Measurements from ENCODE around the gene ROS1.
"Not testable (repeated sequence)": the region's sequence is repeated elsewhere in the genome, so short reads cannot be mapped to it uniquely, and the experiment has no call there.

The ROS1 gene

DNA sequence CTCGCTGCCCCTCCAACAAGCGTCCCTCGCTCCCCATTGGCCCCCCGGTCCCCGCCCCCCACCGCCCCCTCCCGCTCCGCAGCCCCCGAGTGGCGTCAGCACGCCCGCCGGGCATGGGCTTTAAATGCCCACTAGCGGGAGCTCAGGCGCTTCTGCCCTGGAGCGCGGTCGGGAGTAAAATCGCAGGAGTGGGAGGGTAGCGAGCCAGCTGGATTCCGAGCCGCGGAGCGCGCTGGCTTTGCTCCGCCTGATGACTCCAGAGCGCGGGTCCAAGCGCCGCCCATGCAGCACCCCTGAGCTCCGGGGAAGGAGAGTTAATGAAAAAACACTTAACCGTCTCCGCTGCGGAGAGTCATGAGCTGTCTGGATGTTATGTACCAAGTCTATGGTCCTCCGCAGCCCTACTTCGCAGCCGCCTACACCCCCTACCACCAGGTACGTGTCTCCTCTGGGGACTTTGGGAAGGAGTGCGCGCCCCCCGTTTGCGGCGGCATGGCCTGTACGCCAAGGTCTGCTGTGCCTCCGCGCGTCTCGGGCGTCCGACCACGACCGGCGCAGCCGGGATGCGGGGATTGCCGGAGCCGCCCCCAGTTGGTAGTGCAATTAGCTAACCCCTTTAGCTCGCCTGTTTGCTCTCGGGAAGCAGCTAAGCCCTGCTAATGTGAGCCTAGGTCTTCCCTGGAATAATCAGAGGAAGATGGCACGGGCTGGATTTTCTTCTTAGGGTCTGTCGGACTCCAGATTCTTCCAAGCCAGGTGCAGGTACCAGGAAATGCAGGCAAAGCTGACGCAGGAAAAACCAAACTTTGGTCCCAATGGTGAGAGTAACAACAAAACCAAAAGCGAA is 160.1 kb downstream of the ROS1 start, which contains the start of gene VGLL2:
Gene VGLL2, plus strand, starts transcription at position 149 of the 847 bp plus-strand sequence. Its CDS starts 206 bp downstream, at position 355.
- Histone ChIP-seq H3K4me3 (ENCODE audit: low read depth in 1 of 5, low read length in 5 of 5) (peak within 1 kb of the TSS; percentile 61 to 75 (median 67)), H3K27me3 (ENCODE audit: control insufficient read depth in 5 of 5, insufficient read depth in 4 of 5, low read length in 5 of 5) (peaks cover 60 to 89% (median 81%) of the 10 kb centered on the region in 5 donors), H3K9ac (ENCODE audit: low read length in 5 of 5) (peak within 1 kb of the TSS in 1 of 5 donors; percentile 30), H3K4me1 (ENCODE audit: control insufficient read depth in 5 of 5, insufficient read depth in 5 of 5, low read length in 5 of 5) (peaks cover 0 to 29% (median 23%) of the 10 kb centered on the region in 5 donors), H3K36me3 (ENCODE audit: control insufficient read depth in 5 of 5, insufficient read depth in 5 of 5, low read length in 5 of 5) (no peaks in the 10 kb centered on the region), H3K27ac (ENCODE audit: low read depth, low read length) (no peak within 1 kb of the TSS), H3K9me3 (ENCODE audit: control insufficient read depth in 5 of 5, low read length in 5 of 5) (no peaks in the 10 kb centered on the region)

DNA sequence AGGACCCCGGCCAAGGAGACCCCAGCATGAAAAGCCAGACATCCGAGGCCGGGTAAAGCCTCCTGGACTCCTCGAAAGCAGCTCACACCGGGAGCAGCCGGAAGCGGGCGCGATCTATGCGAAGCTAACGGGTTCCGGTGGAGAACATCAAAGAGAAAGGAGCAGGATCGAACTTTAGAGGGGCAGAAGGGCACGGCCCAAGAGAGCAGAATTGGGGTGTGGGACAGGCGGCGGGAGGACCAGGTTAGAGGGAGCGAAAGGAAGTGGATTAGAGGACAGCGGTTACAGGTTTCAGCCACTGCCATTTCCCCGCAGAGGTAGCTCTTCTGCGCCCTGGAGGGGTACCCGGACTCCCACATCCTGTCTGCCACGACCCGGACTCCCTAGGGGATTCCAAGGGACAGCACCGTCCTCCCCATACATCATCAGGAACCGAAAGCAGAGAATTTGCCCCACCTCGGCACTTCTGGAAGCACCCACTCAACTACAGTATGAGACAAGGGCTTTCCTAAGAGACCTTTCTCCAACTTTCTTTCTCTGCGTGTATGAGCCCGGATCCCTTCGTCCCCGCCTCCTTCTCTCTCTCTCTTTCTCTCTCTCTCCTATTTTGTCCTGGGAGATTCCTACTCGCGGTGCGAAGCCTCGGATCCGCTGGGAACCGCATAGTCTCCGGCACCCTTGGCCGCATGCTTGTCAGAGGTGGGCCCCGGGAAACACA is 160.9 kb downstream of the ROS1 start:
- Histone ChIP-seq H3K9ac (ENCODE audit: low read length in 5 of 5) (peak overlapping the region in 1 of 5 donors; percentile 30), H3K4me3 (ENCODE audit: low read depth in 1 of 5, low read length in 5 of 5) (peak overlapping the region; percentile 59 to 75 (median 67)), H3K27ac (ENCODE audit: low read depth, low read length) (no peak overlapping the region), H3K36me3 (ENCODE audit: control insufficient read depth in 5 of 5, insufficient read depth in 5 of 5, low read length in 5 of 5) (no peaks in the 10 kb centered on the region), H3K4me1 (ENCODE audit: control insufficient read depth in 5 of 5, insufficient read depth in 5 of 5, low read length in 5 of 5) (peaks cover 0 to 22% (median 21%) of the 10 kb centered on the region in 5 donors), H3K9me3 (ENCODE audit: control insufficient read depth in 5 of 5, low read length in 5 of 5) (no peaks in the 10 kb centered on the region), H3K27me3 (ENCODE audit: control insufficient read depth in 5 of 5, insufficient read depth in 4 of 5, low read length in 5 of 5) (peaks cover 54 to 82% (median 77%) of the 10 kb centered on the region in 5 donors)

GRCh38 chr6:117264369-117264691 is 161.4 kb downstream of the ROS1 start:
- H3K27ac ChIP-seq (ENCODE audit: low read depth, low read length): no peak overlapping the region
- peak overlapping the region; percentile 59 to 75 (median 67) for H3K4me3 ChIP-seq (ENCODE audit: low read depth in 1 of 5, low read length in 5 of 5)
- H3K27me3 ChIP-seq (ENCODE audit: control insufficient read depth in 5 of 5, insufficient read depth in 4 of 5, low read length in 5 of 5): peaks cover 54 to 76% (median 72%) of the 10 kb centered on the region in 5 donors
- no peaks in the 10 kb centered on the region for H3K36me3 ChIP-seq (ENCODE audit: control insufficient read depth in 5 of 5, insufficient read depth in 5 of 5, low read length in 5 of 5)
- H3K9me3 ChIP-seq (ENCODE audit: control insufficient read depth in 5 of 5, low read length in 5 of 5): no peaks in the 10 kb centered on the region
- H3K4me1 ChIP-seq (ENCODE audit: control insufficient read depth in 5 of 5, insufficient read depth in 5 of 5, low read length in 5 of 5): peaks cover 0 to 22% (median 20%) of the 10 kb centered on the region in 5 donors
- no peak overlapping the region for H3K9ac ChIP-seq (ENCODE audit: low read length in 5 of 5)

DNA sequence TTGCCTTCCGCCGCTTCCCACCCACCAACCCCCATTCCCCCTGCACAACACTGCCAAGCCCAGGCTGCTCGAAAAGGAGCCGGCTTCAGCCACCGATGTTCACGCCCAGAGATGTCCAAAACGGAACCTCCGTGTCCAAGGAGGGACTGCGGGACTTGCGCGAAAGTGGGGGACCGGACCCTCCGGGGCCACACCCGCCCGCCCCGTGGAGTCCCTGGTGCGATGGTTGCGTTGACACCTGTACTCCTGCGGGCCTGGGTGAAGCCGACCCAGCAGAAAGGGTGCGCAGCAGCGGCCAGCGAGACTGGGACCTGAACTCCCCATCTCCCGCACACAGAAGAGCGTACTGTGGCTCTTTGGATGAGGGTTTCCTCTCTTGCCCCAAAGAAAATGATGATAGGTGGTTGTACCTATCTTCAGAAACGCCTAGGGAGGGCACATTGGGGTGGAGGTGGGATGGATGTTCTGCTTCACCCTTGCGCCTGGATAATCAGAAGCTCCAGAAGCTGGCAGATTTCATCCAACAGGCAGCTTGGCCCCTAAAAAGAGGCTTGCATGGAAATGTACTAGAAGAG is 162.3 kb downstream of the ROS1 start:
- H3K4me3 ChIP-seq (ENCODE audit: low read depth in 1 of 5, low read length in 5 of 5): no peak overlapping the region
- peaks cover 46 to 68% (median 65%) of the 10 kb centered on the region in 5 donors for H3K27me3 ChIP-seq (ENCODE audit: control insufficient read depth in 5 of 5, insufficient read depth in 4 of 5, low read length in 5 of 5)
- H3K9me3 ChIP-seq (ENCODE audit: control insufficient read depth in 5 of 5, low read length in 5 of 5): no peaks in the 10 kb centered on the region
- peaks cover 0 to 22% (median 20%) of the 10 kb centered on the region in 5 donors for H3K4me1 ChIP-seq (ENCODE audit: control insufficient read depth in 5 of 5, insufficient read depth in 5 of 5, low read length in 5 of 5)
- no peak overlapping the region for H3K27ac ChIP-seq (ENCODE audit: low read depth, low read length)
- H3K36me3 ChIP-seq (ENCODE audit: control insufficient read depth in 5 of 5, insufficient read depth in 5 of 5, low read length in 5 of 5): no peaks in the 10 kb centered on the region
- H3K9ac ChIP-seq (ENCODE audit: low read length in 5 of 5): no peak overlapping the region

DNA sequence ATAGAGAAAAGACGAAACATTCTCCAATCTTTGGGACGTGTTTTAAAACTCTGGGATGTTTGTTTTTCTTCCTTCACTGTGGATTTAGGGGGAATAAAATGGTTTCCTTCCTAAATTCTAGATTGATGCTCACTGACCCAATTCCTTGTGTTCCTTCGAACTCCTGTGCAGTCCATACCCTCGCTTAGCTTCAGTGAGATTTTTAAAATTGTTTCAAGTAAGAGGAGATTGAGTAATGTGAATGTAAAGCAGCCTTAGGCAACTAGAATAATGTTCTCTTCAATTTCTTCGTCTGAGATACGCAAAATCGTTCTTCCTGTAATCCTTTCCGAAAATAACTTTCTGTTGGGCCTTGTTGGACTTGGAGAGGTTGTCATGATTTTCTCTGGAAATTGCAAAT is 162.9 kb downstream of the ROS1 start:
- peaks cover 0 to 22% (median 20%) of the 10 kb centered on the region in 5 donors for H3K4me1 ChIP-seq (ENCODE audit: control insufficient read depth in 5 of 5, insufficient read depth in 5 of 5, low read length in 5 of 5)
- no peak overlapping the region for H3K27ac ChIP-seq (ENCODE audit: low read depth, low read length)
- no peaks in the 10 kb centered on the region for H3K36me3 ChIP-seq (ENCODE audit: control insufficient read depth in 5 of 5, insufficient read depth in 5 of 5, low read length in 5 of 5)
- no peaks in the 10 kb centered on the region for H3K9me3 ChIP-seq (ENCODE audit: control insufficient read depth in 5 of 5, low read length in 5 of 5)
- peaks cover 39 to 61% (median 58%) of the 10 kb centered on the region in 5 donors for H3K27me3 ChIP-seq (ENCODE audit: control insufficient read depth in 5 of 5, insufficient read depth in 4 of 5, low read length in 5 of 5)
- H3K4me3 ChIP-seq (ENCODE audit: low read depth in 1 of 5, low read length in 5 of 5): no peak overlapping the region
- H3K9ac ChIP-seq (ENCODE audit: low read length in 5 of 5): no peak overlapping the region

- H3K27ac ChIP-seq (ENCODE audit: low read depth, low read length): no peak overlapping the region
- H3K9ac ChIP-seq (ENCODE audit: low read length in 5 of 5): no peak overlapping the region
- H3K36me3 ChIP-seq (ENCODE audit: control insufficient read depth in 5 of 5, insufficient read depth in 5 of 5, low read length in 5 of 5): no peaks in the 10 kb centered on the region
- no peaks in the 10 kb centered on the region for H3K4me1 ChIP-seq (ENCODE audit: control insufficient read depth in 5 of 5, insufficient read depth in 5 of 5, low read length in 5 of 5)
- H3K4me3 ChIP-seq (ENCODE audit: low read depth in 1 of 5, low read length in 5 of 5): no peak overlapping the region
- H3K9me3 ChIP-seq (ENCODE audit: control insufficient read depth in 5 of 5, low read length in 5 of 5): no peaks in the 10 kb centered on the region
- H3K27me3 ChIP-seq (ENCODE audit: control insufficient read depth in 5 of 5, insufficient read depth in 4 of 5, low read length in 5 of 5): no peaks in the 10 kb centered on the region
Observed at GRCh38 chr6:117253785-117254184, 172.0 kb downstream of the ROS1 start.

- not testable (repeated sequence) for H3K36me3 ChIP-seq (ENCODE audit: control insufficient read depth in 5 of 5, insufficient read depth in 5 of 5, low read length in 5 of 5); H3K9me3 ChIP-seq (ENCODE audit: control insufficient read depth in 5 of 5, low read length in 5 of 5); H3K27me3 ChIP-seq (ENCODE audit: control insufficient read depth in 5 of 5, insufficient read depth in 4 of 5, low read length in 5 of 5); H3K9ac ChIP-seq (ENCODE audit: low read length in 5 of 5); H3K27ac ChIP-seq (ENCODE audit: low read depth, low read length); H3K4me1 ChIP-seq (ENCODE audit: control insufficient read depth in 5 of 5, insufficient read depth in 5 of 5, low read length in 5 of 5); H3K4me3 ChIP-seq (ENCODE audit: low read depth in 1 of 5, low read length in 5 of 5)
Observed at GRCh38 chr6:117244979-117245378, 180.8 kb downstream of the ROS1 start.

DNA sequence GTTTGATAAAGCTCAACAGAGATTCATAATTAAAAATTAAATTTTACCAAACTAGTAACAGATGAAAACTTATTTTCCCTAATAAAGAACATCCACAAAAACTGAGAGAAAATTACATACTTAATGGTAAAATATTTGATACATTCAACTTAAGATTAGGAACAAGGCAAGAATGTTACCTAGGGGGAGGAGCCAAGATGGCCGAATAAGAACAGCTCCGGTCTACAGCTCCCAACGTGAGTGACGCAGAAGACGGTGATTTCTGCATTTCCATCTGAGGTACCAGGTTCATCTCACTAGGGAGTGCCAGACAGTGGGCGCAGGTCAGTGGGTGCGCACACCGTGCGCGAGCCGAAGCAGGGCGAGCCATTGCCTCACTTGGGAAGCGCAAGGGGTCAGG is 181.2 kb downstream of the ROS1 start:
- not testable (repeated sequence) for H3K36me3 ChIP-seq (ENCODE audit: control insufficient read depth in 5 of 5, insufficient read depth in 5 of 5, low read length in 5 of 5); H3K4me1 ChIP-seq (ENCODE audit: control insufficient read depth in 5 of 5, insufficient read depth in 5 of 5, low read length in 5 of 5); H3K27me3 ChIP-seq (ENCODE audit: control insufficient read depth in 5 of 5, insufficient read depth in 4 of 5, low read length in 5 of 5); H3K4me3 ChIP-seq (ENCODE audit: low read depth in 1 of 5, low read length in 5 of 5); H3K9ac ChIP-seq (ENCODE audit: low read length in 5 of 5); H3K9me3 ChIP-seq (ENCODE audit: control insufficient read depth in 5 of 5, low read length in 5 of 5); H3K27ac ChIP-seq (ENCODE audit: low read depth, low read length)

All from subcutaneous abdominal adipose tissue (tissue), 5 donors.